GM12874 (cell line): ENCODE results near the gene MCF2.

ENCODE experiments used
- TF ChIP-seq, protein P1 (sequence below): IDR thresholded peaks from 2 replicates; pipeline ENCODE4 v1.5.1; 2011; ENCODE audit warnings: low read depth, mild to moderate bottlenecking, control low read depth, low read length, moderate library complexity; ENCODE audit not compliant: insufficient read depth

MCF2 gene

DNA sequence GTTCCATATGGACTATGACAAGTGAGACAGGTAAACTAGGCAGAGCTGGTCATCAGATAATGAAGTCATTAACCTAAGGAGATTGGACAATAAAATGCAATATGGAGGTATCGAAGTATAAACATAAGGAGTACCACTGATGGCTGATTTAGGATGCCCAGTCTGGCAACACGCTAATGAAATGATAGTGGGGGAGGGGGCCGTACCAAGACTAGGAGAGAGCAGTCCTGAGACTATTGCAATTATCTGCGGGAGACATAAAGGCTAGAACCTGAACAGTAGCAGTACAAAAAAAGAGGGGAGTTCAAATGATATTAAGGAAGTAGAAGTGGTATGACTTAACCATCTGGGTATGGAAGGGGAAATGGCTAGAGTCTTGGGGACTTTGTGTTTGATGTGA lies 175.1 kb downstream of the MCF2 start:
- TF ChIP-seq, protein P1, sequence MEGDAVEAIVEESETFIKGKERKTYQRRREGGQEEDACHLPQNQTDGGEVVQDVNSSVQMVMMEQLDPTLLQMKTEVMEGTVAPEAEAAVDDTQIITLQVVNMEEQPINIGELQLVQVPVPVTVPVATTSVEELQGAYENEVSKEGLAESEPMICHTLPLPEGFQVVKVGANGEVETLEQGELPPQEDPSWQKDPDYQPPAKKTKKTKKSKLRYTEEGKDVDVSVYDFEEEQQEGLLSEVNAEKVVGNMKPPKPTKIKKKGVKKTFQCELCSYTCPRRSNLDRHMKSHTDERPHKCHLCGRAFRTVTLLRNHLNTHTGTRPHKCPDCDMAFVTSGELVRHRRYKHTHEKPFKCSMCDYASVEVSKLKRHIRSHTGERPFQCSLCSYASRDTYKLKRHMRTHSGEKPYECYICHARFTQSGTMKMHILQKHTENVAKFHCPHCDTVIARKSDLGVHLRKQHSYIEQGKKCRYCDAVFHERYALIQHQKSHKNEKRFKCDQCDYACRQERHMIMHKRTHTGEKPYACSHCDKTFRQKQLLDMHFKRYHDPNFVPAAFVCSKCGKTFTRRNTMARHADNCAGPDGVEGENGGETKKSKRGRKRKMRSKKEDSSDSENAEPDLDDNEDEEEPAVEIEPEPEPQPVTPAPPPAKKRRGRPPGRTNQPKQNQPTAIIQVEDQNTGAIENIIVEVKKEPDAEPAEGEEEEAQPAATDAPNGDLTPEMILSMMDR, result no peak
